ENCODE data around the gene GYG1. TPM values are rescaled to one million over a fixed set of nuclear protein-coding genes. Genes with fewer than 3 reads are reported as not detected.

GYG1 gene
- total and polyA plus RNA-seq, 2 of the 8 experiments (the other 6 are each of a cell fraction or from before 2014, with no cell fraction given): 19.4 to 34.2 TPM

GRCh38 chr3:148974726-148975125, 16.6 kb upstream of the GYG1 start:
- H3K4me3 ChIP-seq (ENCODE audit: extremely low read depth in 1 of 4, insufficient read depth in 2 of 4, low read depth in 3 of 4, low read length in 4 of 4): no peak overlapping the region
- no peak overlapping the region for H3K14ac ChIP-seq (ENCODE audit: insufficient read length)
- FAIRE-seq (no peak), DNase-seq (ENCODE audit: low read depth in 1 of 2, low spot score in 2 of 2) (no peak)
- H3K23me2 ChIP-seq (ENCODE audit: low read depth, low read length): no peaks in the 10 kb centered on the region; the same call in 1 of the 2 replicates
- H3K9ac ChIP-seq (replicated peaks in 1 of 4; ENCODE audit: extremely low read depth in 1 of 4, low read depth in 3 of 4, low read length in 3 of 4): no peak overlapping the region
- no peak overlapping the region for H3K18ac ChIP-seq (ENCODE audit: extremely low read depth, low read length)
- no peak overlapping the region for H3K27ac ChIP-seq (ENCODE audit: low read depth, low read length)
- H2BK15ac ChIP-seq (ENCODE audit: low read length): no peak overlapping the region
- CTCF ChIA-PET (ENCODE audit: partially characterized antibody): interaction anchor here (0.6 to 1.3 kb wide), 6 partner anchors 8 to 670 kb away, joined by 3 read pairs; no protein-coding TSS in a partner anchor
- peaks cover 0 to 6% of the 10 kb centered on the region in 2 experiments; a peak in 1 of 4 replicates for H3K9me3 ChIP-seq (ENCODE audit: insufficient read depth in 2 of 2, low read depth in 1 of 2, low read length in 1 of 2)
- no peak overlapping the region for H4K5ac ChIP-seq (ENCODE audit: insufficient read length, low read depth, low read length)
- H3K79me2 ChIP-seq (ENCODE audit: control insufficient read depth in 1 of 2, insufficient read depth in 2 of 2, low read length in 2 of 2): no peaks in the 10 kb centered on the region
- no peaks in the 10 kb centered on the region for H3K79me1 ChIP-seq (ENCODE audit: low read depth, low read length)
- TF ChIP-seq ASH2L (IDR thresholded peaks at IDR 0.05; ENCODE audit: low read length): no peak
- no peak for TF ChIP-seq CBX5 (IDR thresholded peaks at IDR 0.05; ENCODE audit: low read depth, low read length)
- TF ChIP-seq YY1 (IDR thresholded peaks at IDR 0.05; ENCODE audit: low read depth, low read length): no peak
- no peak overlapping the region for H2AK5ac ChIP-seq (ENCODE audit: low read depth, low read length)
- H3K27me3 ChIP-seq (replicated peaks in 1 of 4; ENCODE audit: control insufficient read depth in 3 of 4, extremely low read depth in 1 of 4, insufficient read depth in 3 of 4, low read length in 3 of 4): no peaks in the 10 kb centered on the region
- no peak overlapping the region for H4K91ac ChIP-seq (replicated peaks; ENCODE audit: insufficient read length, low read length)
- H3K36me3 ChIP-seq (ENCODE audit: control insufficient read depth in 2 of 4, insufficient read depth in 4 of 4, low read length in 3 of 4): no peaks in the 10 kb centered on the region
- H3K56ac ChIP-seq (replicated peaks; ENCODE audit: insufficient read length, low read depth, low read length): no peak overlapping the region
- H3K4ac ChIP-seq (replicated peaks; ENCODE audit: insufficient read length, low read depth, low read length): no peak overlapping the region
- H3K4me2 ChIP-seq (ENCODE audit: insufficient read depth in 1 of 2, low read depth in 2 of 2, low read length in 2 of 2): no peak overlapping the region
- POLR2A ChIA-PET (ENCODE audit: partially characterized antibody): no interaction called here
- no peak overlapping the region for H2BK12ac ChIP-seq (ENCODE audit: low read depth, low read length)
- H3K4me1 ChIP-seq (replicated peaks in 1 of 4; ENCODE audit: control insufficient read depth in 3 of 4, insufficient read depth in 4 of 4, low read length in 3 of 4): no peaks in the 10 kb centered on the region
- H4K8ac ChIP-seq (ENCODE audit: extremely low read depth, insufficient read depth, low read length): no peak overlapping the region
- no peak overlapping the region for H2AFZ ChIP-seq (ENCODE audit: low read length)
- WGBS, 2 experiments (ENCODE audit: extremely low coverage in 1 of 2, insufficient coverage in 1 of 2, insufficient read length in 1 of 2, insufficient replicate concordance in 2 of 2, low coverage in 1 of 2, low lambda C conversion rate in 2 of 2, missing lambda C conversion rate in 1 of 2): 98% methylated on average over 2 of the region's 2 CpGs; no CpG with 5 or more reads in 1 of the 2 experiments
- H3K23ac ChIP-seq (ENCODE audit: insufficient read length): no peak overlapping the region
- H4K20me1 ChIP-seq (replicated peaks in 1 of 2; ENCODE audit: control insufficient read depth in 1 of 2, insufficient read depth in 2 of 2, low read length in 2 of 2): no peaks in the 10 kb centered on the region
- no peak overlapping the region for H2BK5ac ChIP-seq (ENCODE audit: low read depth, low read length)
- H2BK120ac ChIP-seq (replicated peaks; ENCODE audit: low read depth, low read length): no peak overlapping the region
- H2BK20ac ChIP-seq (ENCODE audit: low read length): no peak overlapping the region
